Caco-2 (cell line): ENCODE results near the gene TBX15. TPM values are rescaled to one million over a fixed set of nuclear protein-coding genes. Genes with fewer than 3 reads are reported as not detected.

Experiments
- BruUV-seq: library from RNA; stranded (reverse); fragments of 400-500 nt; replicated peaks from 2 replicates; lab custom pipeline; 2021; lab: Mats Ljungman, UMichigan
- CTCF ChIA-PET: fragments of 300-600 bp; sonication (Branson Sonifier 250); formaldehyde crosslinking; loops from one replicate; lab custom pipeline; 2022; ENCODE audit warnings: antibody characterized with exemption; lab: Charles Lee
- POLR2A ChIA-PET: fragments of 300-600 bp; sonication (Branson Sonifier 250); formaldehyde crosslinking; loops from one replicate; lab custom pipeline; 2022; ENCODE audit warnings: antibody characterized with exemption; lab: Charles Lee
- DNase-seq, 2 experiments: peaks; one replicate each; pipeline versions ENCODE4 v3.0.0 to v3.0.0-alpha.2; 2020 to 2022
- H3K27me3 ChIP-seq: replicated peaks from 2 replicates; pipeline ENCODE4 v1.6.0; 2011; ENCODE audit warnings: low read length; ENCODE audit not compliant: control insufficient read depth, insufficient read depth
- H3K36me3 ChIP-seq: 2 replicates; pipeline ENCODE4 v1.5.1; 2011; ENCODE audit warnings: low read length; ENCODE audit not compliant: control insufficient read depth, insufficient read depth
- H3K4me1 ChIP-seq: fragments of 250-450 bp; sonication (Bioruptor Pico); 2 replicates; pipeline ENCODE4 v1.5.1; 2020; ENCODE audit warnings: mild to moderate bottlenecking
- H3K4me3 ChIP-seq: 2 replicates; pipeline ENCODE4 v1.5.1; 2011; ENCODE audit warnings: low read depth, mild to moderate bottlenecking, control low read depth, low read length
- H3K9me3 ChIP-seq: fragments of 250-450 bp; sonication (Bioruptor Pico); 2 replicates; pipeline ENCODE4 v1.5.1; 2020; ENCODE audit warnings: mild to moderate bottlenecking, moderate library complexity
- H3K27ac Mint-ChIP-seq: one replicate; pipeline ENCODE4 v1.8.0; 2022; ENCODE audit warnings: mixed read lengths; ENCODE audit not compliant: unreplicated experiment
- H3K27me3 Mint-ChIP-seq: one replicate; pipeline ENCODE4 v1.8.0; 2022; ENCODE audit warnings: mixed read lengths; ENCODE audit not compliant: insufficient read depth, unreplicated experiment
- H3K36me3 Mint-ChIP-seq: one replicate; pipeline ENCODE4 v1.8.0; 2022; ENCODE audit warnings: mild to moderate bottlenecking, mixed read lengths; ENCODE audit not compliant: insufficient read depth, unreplicated experiment
- H3K4me1 Mint-ChIP-seq: one replicate; pipeline ENCODE4 v1.8.0; 2022; ENCODE audit warnings: low read depth, mixed read lengths; ENCODE audit not compliant: unreplicated experiment
- H3K4me3 Mint-ChIP-seq: one replicate; pipeline ENCODE4 v1.8.0; 2022; ENCODE audit warnings: mild to moderate bottlenecking, moderate library complexity, mixed read lengths; ENCODE audit not compliant: unreplicated experiment
- H3K9me3 Mint-ChIP-seq: one replicate; pipeline ENCODE4 v1.8.0; 2022; ENCODE audit warnings: mixed read lengths; ENCODE audit not compliant: unreplicated experiment
- intact Hi-C: fragments of 100-400 bp; cut with micrococcal nuclease; formaldehyde crosslinking; loops from one replicate; pipeline ENCODE4 v1.10.0; 2022; ENCODE audit not compliant: unreplicated experiment
- total RNA-seq: library from RNA; stranded (reverse); gene quantifications from 2 replicates; pipeline ENCODE4 v1.2.3, GENCODE V29; 2022
- TF ChIP-seq, protein P1 (sequence below), 2 experiments: fragments of 200-600 bp in 1 of 2; IDR thresholded peaks; 1 replicate in 1 of 2; 2 replicates in 1 of 2; pipeline versions ENCODE4 v1.5.1 to v1.8.0; 2011 to 2022; ENCODE audit warnings: antibody characterized with exemption in 1 of 2, control low read depth in 1 of 2, inconsistent platforms in 1 of 2, low read depth in 1 of 2, low read length in 1 of 2, mild to moderate bottlenecking in 1 of 2, moderate library complexity in 1 of 2; ENCODE audit not compliant: insufficient read depth in 1 of 2, severe bottlenecking in 1 of 2, unreplicated experiment in 1 of 2

TBX15 gene
- total RNA-seq, 1 experiment from 2014 or later = 0.11 TPM

DNA sequence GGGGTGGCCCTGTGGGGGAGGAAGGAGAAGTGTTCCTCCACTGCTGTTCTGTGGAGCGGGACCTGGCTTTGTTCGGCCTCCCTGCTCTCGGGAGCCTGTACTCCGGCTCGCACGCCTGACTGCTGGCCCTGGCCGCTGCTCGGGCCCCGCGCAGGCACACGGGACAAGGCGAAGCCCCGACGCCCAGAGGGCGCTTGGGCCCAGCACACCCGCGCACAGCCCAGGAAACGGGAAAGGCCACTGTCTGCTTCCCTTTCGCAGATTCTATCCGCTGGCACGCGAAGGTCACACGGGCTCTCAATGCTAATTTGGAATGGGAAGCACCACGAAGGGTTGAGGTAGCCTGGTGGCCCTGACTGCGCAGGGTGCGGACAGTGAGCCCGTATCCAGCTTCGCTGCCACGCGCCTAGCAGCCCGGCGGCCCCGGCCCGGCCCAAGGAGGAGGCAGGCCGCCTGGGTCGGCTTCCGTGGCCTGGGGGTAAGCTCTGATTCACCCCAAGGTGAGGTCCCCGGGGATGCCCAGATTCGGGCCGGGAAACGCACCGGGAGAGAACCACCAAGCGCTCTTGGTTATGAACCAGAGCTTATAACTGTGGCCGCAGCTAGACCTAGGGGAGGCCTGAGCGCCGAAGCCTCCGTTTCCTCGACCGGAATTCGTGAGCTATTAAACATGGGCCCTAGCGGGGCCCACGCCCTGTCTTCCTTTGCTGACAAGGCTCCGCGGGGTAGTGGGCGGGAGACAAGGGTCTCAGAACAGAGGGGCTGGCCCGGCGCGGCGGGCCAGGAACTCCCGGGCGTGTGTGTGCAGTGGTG lies 19.7 kb upstream of the TBX15 start:
- POLR2A ChIA-PET = no interaction called here
- Histone ChIP-seq H3K4me1 (no peaks in the 10 kb centered on the region), H3K27me3 (no peaks in the 10 kb centered on the region), H3K36me3 (no peaks in the 10 kb centered on the region), H3K4me3 (no peak overlapping the region), H3K9me3 (no peaks in the 10 kb centered on the region)
- DNase-seq = no peak
- Mint-ChIP-seq H3K27me3 (no peaks in the 10 kb centered on the region), H3K36me3 (no peaks in the 10 kb centered on the region), H3K4me1 (no peaks in the 10 kb centered on the region), H3K27ac (no peak overlapping the region), H3K9me3 (no peaks in the 10 kb centered on the region), H3K4me3 (no peak overlapping the region)
- CTCF ChIA-PET = no interaction called here
- TF ChIP-seq, protein P1, sequence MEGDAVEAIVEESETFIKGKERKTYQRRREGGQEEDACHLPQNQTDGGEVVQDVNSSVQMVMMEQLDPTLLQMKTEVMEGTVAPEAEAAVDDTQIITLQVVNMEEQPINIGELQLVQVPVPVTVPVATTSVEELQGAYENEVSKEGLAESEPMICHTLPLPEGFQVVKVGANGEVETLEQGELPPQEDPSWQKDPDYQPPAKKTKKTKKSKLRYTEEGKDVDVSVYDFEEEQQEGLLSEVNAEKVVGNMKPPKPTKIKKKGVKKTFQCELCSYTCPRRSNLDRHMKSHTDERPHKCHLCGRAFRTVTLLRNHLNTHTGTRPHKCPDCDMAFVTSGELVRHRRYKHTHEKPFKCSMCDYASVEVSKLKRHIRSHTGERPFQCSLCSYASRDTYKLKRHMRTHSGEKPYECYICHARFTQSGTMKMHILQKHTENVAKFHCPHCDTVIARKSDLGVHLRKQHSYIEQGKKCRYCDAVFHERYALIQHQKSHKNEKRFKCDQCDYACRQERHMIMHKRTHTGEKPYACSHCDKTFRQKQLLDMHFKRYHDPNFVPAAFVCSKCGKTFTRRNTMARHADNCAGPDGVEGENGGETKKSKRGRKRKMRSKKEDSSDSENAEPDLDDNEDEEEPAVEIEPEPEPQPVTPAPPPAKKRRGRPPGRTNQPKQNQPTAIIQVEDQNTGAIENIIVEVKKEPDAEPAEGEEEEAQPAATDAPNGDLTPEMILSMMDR (IDR thresholded peaks at IDR 0.05; ENCODE audit: insufficient read depth in 1 of 2, low read depth in 1 of 2, low read length in 1 of 2, severe bottlenecking in 1 of 2, unreplicated experiment in 1 of 2) = no peak
- BruUV-seq = no TSS peak
- intact Hi-C loops = loop anchor here (5.0 to 10.0 kb wide), 2 partner anchors 267 to 856 kb away; no protein-coding TSS in a partner anchor

DNA sequence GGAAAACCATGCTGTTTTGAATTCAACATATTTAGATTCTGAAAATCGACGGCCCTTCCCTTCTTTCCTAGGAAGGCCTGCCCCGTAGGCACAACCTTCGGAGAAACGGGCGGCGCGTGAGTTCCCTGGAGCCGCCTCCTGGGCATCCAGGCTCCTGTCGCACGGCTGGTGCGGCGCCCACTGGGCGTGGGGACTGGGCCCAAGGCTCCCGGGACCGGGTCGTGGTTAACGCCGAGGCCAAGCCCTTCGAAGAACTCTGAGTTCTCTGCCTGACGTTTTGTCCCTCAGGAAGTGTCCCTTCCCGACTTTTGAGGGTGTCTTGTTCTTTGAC lies 19.2 kb upstream of the TBX15 start:
- TF ChIP-seq, protein P1 (IDR thresholded peaks at IDR 0.05; ENCODE audit: insufficient read depth in 1 of 2, low read depth in 1 of 2, low read length in 1 of 2, severe bottlenecking in 1 of 2, unreplicated experiment in 1 of 2) = no peak
- no peaks in the 10 kb centered on the region for H3K36me3 Mint-ChIP-seq
- H3K9me3 ChIP-seq = no peaks in the 10 kb centered on the region
- H3K27ac Mint-ChIP-seq = no peak overlapping the region
- intact Hi-C loops = loop anchor here (5.0 to 10.0 kb wide), 2 partner anchors 267 to 855 kb away; no protein-coding TSS in a partner anchor
- no peak overlapping the region for H3K4me3 Mint-ChIP-seq
- ChIA-PET CTCF (no interaction called here), POLR2A (no interaction called here)
- no peaks in the 10 kb centered on the region for H3K27me3 Mint-ChIP-seq
- H3K36me3 ChIP-seq = no peaks in the 10 kb centered on the region
- H3K4me1 ChIP-seq = no peaks in the 10 kb centered on the region
- no peak for DNase-seq
- no peak overlapping the region for H3K4me3 ChIP-seq
- BruUV-seq = no TSS peak
- H3K27me3 ChIP-seq = no peaks in the 10 kb centered on the region
- no peaks in the 10 kb centered on the region for H3K4me1 Mint-ChIP-seq
- H3K9me3 Mint-ChIP-seq = no peaks in the 10 kb centered on the region

DNA sequence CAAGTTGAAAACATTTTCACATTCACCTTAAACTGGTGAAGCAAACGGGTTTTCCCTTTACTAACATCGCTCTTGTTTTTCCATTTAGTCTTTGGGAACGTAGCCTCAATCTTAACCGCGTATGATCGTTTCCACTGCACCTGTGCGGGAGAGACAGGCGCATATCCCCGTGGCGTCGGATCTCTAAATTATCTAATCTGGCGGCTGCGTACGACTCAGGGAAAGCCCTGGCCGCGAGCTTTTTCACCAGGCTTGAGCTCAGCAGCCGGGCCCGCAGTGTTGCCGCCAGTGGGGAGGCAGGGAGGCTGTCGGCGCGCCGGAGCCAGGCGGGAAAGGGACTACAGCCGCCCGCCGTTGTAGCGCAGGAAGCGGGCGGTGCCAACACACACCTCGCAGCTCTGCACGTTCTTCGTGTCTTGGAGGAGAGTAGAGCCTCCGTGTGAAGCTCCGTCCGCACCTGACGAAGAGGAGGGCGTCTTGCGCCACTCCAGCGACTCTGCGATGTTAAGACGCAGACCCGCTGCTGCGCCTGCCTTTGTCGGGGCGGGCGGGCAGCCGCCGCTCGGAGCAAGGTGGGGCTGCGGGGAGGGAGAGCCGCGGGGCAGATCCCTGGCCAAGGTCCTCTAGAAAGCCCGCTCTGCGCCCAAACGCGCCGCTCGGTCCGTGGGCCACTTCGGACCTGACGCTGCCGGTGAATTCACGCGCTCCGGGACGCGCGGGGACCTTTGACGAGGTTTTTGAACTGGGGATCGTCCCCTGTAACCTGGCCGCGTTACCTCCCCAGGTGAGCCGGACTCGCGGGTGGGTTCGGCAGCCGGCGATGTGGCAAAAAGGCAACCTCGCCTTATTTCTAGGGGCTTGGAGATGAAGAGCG lies 18.5 kb upstream of the TBX15 start:
- no peak overlapping the region for H3K4me3 ChIP-seq
- no peaks in the 10 kb centered on the region for H3K4me1 ChIP-seq
- ChIA-PET POLR2A (no interaction called here), CTCF (no interaction called here)
- TF ChIP-seq, protein P1 (IDR thresholded peaks at IDR 0.05; ENCODE audit: insufficient read depth in 1 of 2, low read depth in 1 of 2, low read length in 1 of 2, severe bottlenecking in 1 of 2, unreplicated experiment in 1 of 2) = no peak
- no peaks in the 10 kb centered on the region for H3K9me3 ChIP-seq
- Mint-ChIP-seq H3K4me1 (no peaks in the 10 kb centered on the region), H3K4me3 (no peak overlapping the region), H3K27ac (no peak overlapping the region), H3K36me3 (no peaks in the 10 kb centered on the region), H3K9me3 (no peaks in the 10 kb centered on the region), H3K27me3 (no peaks in the 10 kb centered on the region)
- intact Hi-C loops = loop anchor here (5.0 to 10.0 kb wide), 2 partner anchors 268 to 854 kb away; no protein-coding TSS in a partner anchor
- DNase-seq = no peak
- no peaks in the 10 kb centered on the region for H3K27me3 ChIP-seq
- H3K36me3 ChIP-seq = no peaks in the 10 kb centered on the region
- no TSS peak for BruUV-seq
